ENCODE results near the gene PTGER1. TPM values are rescaled to one million over a fixed set of nuclear protein-coding genes. Genes with fewer than 3 reads are reported as not detected.

PTGER1 gene
- total RNA-seq, 2 experiments from 2014 or later = not detected

DNA sequence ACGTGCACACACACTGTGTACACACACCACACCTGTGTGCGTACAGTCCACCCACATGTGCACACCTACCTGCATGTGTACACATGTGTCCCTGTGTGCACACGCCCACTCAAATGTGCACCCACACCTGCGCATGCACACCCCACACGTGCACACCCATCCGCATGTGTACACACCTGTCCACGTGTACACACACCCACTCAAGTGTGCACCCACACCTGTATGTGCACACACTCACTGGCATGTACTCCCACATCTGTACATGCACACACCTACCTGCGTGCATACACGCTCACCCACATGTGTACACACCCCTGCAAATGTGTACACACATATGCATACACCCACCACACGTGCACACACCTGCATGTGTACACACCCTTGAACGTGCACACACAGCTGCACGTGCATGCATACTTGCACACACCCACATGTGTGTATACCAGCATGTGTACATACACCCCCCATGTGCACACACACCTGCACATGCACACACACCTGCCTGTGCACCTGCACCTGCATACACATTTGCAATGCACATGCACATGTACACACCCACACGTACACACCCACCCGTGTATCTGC is 31.4 kb downstream of the PTGER1 start:
- intact Hi-C loops (cut with micrococcal nuclease) = no loop called here
- H3K27me3 Mint-ChIP-seq (ENCODE audit: low read depth) = no peaks in the 10 kb centered on the region
- no peak overlapping the region for H3K27ac Mint-ChIP-seq
- H3K9me3 Mint-ChIP-seq = no peaks in the 10 kb centered on the region
- H3K4me1 Mint-ChIP-seq (ENCODE audit: low read depth) = peaks cover 36% of the 10 kb centered on the region
- no peak overlapping the region for H3K4me3 Mint-ChIP-seq
- DNase-seq = no peak
- CTCF ChIA-PET = no interaction called here
- H3K36me3 Mint-ChIP-seq (ENCODE audit: low read depth) = peaks cover 34% of the 10 kb centered on the region

DNA sequence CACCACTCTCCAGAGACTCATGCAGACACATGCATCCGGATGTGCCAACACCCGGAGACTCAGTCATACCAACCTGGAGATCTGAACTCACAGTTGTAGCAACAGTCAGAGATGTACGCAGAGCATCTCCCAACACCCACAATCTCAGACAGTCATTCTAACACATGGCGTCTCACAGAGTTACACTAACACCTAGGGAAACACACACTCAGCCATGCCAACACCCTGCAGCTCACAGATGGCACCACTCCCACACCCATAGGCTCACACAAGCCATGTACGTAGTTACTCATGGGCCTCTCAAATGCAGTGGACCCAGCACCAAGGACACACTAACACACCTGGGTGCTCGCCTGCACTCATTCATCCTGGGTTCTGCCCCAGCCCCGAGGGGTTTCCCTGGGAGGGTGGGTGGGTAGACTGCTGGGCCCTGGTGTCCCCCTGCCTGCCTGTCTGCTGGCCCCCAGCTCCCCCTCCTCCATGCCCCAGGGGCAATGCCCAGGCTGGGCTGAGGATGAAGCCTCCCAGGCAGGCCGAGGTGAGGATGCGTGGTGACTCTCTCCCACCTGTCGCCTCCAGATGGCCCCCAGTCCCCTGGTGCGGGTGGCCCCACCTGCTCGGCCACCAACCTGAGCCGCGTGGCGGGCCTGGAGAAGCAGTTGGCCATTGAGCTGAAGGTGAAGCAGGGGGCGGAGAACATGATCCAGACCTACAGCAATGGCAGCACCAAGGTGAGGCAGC is 32.1 kb downstream of the PTGER1 start:
- Mint-ChIP-seq H3K4me3 (no peak overlapping the region), H3K4me1 (ENCODE audit: low read depth) (peaks cover 37% of the 10 kb centered on the region), H3K36me3 (ENCODE audit: low read depth) (peaks cover 31% of the 10 kb centered on the region), H3K27me3 (ENCODE audit: low read depth) (no peaks in the 10 kb centered on the region), H3K27ac (no peak overlapping the region), H3K9me3 (no peaks in the 10 kb centered on the region)
- intact Hi-C loops (cut with micrococcal nuclease) = no loop called here
- DNase-seq = no peak
- CTCF ChIA-PET = interaction anchor here (2.2 kb wide), 1 partner anchor 37 kb away, joined by 8 read pairs; no protein-coding TSS in a partner anchor

DNA sequence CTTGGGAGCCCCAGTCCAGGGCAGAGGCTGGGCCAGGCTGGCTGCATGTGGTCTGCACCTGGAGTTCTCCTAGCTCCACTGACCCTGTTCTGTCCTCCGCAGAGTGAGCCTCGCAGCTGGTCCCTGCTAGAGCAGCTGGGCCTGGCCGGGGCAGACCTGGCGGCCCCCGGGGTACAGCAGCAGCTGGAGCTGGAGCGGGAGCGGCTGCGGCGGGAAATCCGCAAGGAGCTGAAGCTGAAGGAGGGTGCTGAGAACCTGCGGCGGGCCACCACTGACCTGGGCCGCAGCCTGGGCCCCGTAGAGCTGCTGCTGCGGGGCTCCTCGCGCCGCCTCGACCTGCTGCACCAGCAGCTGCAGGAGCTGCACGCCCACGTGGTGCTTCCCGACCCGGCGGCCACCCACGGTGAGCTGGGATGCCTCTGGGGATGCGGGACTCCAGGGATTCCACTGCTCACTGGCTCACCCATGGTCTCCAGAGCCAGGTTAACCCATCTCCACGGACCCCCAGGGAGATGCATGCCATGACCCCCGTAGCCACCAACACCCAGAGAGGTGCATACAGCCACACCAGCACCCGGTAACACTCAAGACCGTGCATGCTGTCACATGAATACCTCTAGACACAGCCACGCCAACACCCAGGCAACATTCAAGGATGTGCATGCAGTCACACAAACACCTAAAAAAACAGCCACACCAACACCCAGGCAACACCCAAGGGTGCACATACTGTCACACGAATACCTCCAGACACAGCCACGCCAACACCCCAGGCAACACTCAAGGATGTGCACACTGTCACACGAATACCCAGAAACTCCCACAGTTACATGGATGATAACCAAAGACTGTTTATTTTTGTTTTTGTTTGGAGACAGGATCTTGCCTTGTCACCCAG is 33.9 kb downstream of the PTGER1 start:
- peak overlapping the region; percentile 83 for H3K4me3 Mint-ChIP-seq
- H3K9me3 Mint-ChIP-seq = no peaks in the 10 kb centered on the region
- no peak for DNase-seq
- no peaks in the 10 kb centered on the region for H3K27me3 Mint-ChIP-seq (ENCODE audit: low read depth)
- peaks cover 25% of the 10 kb centered on the region for H3K36me3 Mint-ChIP-seq (ENCODE audit: low read depth)
- CTCF ChIA-PET = interaction anchor here (1.0 to 2.2 kb wide), 3 partner anchors 9 to 79 kb away, joined by 4 to 8 read pairs (median 6); no protein-coding TSS in a partner anchor
- peaks cover 44% of the 10 kb centered on the region for H3K4me1 Mint-ChIP-seq (ENCODE audit: low read depth)
- intact Hi-C loops (cut with micrococcal nuclease) = no loop called here
- peak overlapping the region; percentile 93 for H3K27ac Mint-ChIP-seq

DNA sequence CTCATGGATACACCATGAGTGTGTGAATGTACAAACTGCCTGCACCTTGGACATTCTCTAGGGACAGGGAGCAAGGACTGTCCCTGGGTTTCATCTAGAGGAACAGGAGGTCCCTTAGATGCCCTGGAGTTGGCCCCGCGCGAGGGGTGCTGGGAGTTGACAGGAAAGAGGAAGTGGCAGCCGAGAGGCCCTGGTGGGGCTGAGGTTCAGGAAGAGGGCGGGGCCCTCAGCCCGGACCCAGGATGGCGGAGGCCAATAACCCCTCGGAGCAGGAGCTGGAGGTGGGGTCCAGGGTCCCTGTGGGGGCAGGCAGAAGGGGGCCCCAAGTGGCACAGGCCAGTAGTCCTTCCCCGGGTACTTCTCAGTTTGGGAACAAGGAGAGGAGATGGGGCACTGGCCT is 35.1 kb downstream of the PTGER1 start:
- Mint-ChIP-seq H3K27me3 (ENCODE audit: low read depth) (no peaks in the 10 kb centered on the region), H3K4me3 (peak overlapping the region; percentile 83), H3K4me1 (ENCODE audit: low read depth) (peaks cover 48% of the 10 kb centered on the region), H3K36me3 (ENCODE audit: low read depth) (peaks cover 23% of the 10 kb centered on the region), H3K27ac (peak overlapping the region; percentile 93), H3K9me3 (no peaks in the 10 kb centered on the region)
- intact Hi-C loops (cut with micrococcal nuclease) = loop anchor here (1.0 kb wide), 1 partner anchor 21 kb away; the partner anchor contains the start of gene DDX39A
- DNase-seq = peak; percentile 91
- CTCF ChIA-PET = interaction anchor here (1.2 kb wide), 1 partner anchor 32 kb away, joined by 4 read pairs; no protein-coding TSS in a partner anchor

DNA sequence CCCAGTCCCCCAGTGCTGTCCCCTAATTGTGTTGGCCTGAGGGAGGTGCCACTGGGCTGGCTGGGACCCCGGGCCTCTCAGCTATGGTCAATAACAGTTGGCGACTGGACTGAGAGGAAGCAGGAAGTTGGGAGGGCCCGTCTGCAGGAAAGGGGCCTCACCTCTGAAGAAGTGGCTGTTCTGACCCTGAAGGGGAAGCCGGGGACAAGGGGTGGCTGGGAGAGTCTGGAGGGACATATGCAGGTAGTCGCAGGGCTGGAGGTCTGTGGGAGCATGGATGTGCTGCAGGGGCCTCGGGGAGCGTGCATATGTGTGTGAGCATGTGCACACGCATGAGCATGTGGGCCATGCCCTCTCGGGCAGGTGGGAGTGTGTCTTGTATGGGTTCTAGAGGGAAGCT is 36.1 kb downstream of the PTGER1 start:
- Mint-ChIP-seq H3K4me1 (ENCODE audit: low read depth) (peaks cover 55% of the 10 kb centered on the region), H3K9me3 (no peaks in the 10 kb centered on the region), H3K36me3 (ENCODE audit: low read depth) (peaks cover 21% of the 10 kb centered on the region), H3K4me3 (no peak overlapping the region), H3K27ac (peak overlapping the region; percentile 93), H3K27me3 (ENCODE audit: low read depth) (no peaks in the 10 kb centered on the region)
- DNase-seq = no peak
- CTCF ChIA-PET = interaction anchor here (0.6 to 1.2 kb wide), 4 partner anchors 33 to 324 kb away, joined by 3 to 4 read pairs (median 3); no protein-coding TSS in a partner anchor
- intact Hi-C loops (cut with micrococcal nuclease) = no loop called here

DNA sequence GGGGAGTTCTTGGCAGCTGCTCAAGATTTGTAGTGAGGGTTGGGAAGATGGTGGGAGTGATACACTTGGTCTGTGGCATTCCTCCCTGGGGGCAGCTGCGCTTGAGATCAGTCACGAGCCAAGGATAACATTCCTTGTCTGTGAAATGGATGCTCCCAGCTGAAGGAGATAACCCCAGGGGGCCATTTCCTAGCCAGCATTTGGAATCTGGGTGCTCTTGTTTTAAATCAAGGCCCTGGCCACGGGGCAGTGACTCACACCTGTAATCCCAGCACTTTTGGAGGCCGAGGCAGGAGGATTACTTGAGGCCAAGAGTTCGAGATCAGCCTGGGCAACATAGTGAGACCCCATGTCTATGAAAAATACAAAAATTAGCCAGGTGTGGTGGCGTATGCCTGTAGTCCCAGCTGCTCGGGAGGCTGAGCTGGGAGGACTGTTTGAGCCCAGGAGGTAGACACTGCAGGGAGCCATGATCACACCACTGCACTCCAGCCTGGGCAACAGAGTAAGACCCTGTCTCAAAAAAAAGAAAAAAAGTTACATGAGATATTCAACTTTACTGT is 37.5 kb downstream of the PTGER1 start:
- Mint-ChIP-seq H3K4me1 (ENCODE audit: low read depth) (peaks cover 49% of the 10 kb centered on the region), H3K27ac (peak overlapping the region; percentile 34), H3K36me3 (ENCODE audit: low read depth) (peaks cover 13% of the 10 kb centered on the region), H3K4me3 (no peak overlapping the region), H3K27me3 (ENCODE audit: low read depth) (no peaks in the 10 kb centered on the region), H3K9me3 (no peaks in the 10 kb centered on the region)
- CTCF ChIA-PET = interaction anchor here (0.7 to 1.4 kb wide), 6 partner anchors 35 to 559 kb away, joined by 3 to 4 read pairs (median 4); no protein-coding TSS in a partner anchor
- DNase-seq = no peak
- intact Hi-C loops (cut with micrococcal nuclease) = no loop called here

DNA sequence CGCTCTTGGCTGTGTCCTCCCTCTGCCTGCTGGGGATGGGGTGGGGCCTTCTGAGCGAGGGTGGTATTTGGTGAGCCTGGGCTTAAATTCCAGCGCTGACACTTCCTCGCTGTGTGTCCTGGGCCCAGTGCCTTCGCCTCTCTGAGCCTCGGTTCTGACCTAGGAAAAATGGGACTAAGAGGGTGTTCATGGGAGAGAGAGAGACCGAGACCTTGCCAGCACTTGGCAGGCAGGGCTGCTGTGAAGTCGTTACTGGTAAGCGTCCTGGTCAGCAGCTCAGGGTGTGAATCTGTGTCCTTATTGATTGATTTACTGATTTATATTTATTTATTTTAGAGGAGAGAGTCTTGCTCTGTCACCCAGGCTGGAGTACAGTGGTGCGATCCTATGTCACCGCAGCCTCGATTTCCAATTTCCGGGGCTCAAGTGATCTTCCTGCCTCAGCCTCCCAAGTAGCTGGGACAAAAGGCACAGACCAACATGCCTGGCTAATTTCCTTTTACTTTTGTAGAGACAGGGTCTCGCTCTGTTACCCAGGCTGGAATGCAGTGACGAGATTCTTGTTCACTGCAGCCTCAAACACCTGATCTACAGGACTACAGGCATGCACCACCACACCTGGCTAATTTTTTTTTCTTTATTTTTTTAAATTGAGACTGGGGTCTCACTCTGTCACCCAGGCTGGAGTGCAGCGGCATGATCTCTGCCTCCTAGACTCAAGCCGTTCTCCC is 39.7 kb downstream of the PTGER1 start:
- no peak for DNase-seq
- peaks cover 54% of the 10 kb centered on the region for H3K4me1 Mint-ChIP-seq (ENCODE audit: low read depth)
- intact Hi-C loops (cut with micrococcal nuclease) = no loop called here
- H3K27ac Mint-ChIP-seq = peak overlapping the region; percentile 79
- H3K9me3 Mint-ChIP-seq = no peaks in the 10 kb centered on the region
- H3K4me3 Mint-ChIP-seq = peak overlapping the region; percentile 72
- H3K36me3 Mint-ChIP-seq (ENCODE audit: low read depth) = peaks cover 6% of the 10 kb centered on the region
- no peaks in the 10 kb centered on the region for H3K27me3 Mint-ChIP-seq (ENCODE audit: low read depth)
- CTCF ChIA-PET = interaction anchor here (0.6 to 1.2 kb wide), 3 partner anchors 45 to 653 kb away, joined by 3 to 7 read pairs (median 4); no protein-coding TSS in a partner anchor

DNA sequence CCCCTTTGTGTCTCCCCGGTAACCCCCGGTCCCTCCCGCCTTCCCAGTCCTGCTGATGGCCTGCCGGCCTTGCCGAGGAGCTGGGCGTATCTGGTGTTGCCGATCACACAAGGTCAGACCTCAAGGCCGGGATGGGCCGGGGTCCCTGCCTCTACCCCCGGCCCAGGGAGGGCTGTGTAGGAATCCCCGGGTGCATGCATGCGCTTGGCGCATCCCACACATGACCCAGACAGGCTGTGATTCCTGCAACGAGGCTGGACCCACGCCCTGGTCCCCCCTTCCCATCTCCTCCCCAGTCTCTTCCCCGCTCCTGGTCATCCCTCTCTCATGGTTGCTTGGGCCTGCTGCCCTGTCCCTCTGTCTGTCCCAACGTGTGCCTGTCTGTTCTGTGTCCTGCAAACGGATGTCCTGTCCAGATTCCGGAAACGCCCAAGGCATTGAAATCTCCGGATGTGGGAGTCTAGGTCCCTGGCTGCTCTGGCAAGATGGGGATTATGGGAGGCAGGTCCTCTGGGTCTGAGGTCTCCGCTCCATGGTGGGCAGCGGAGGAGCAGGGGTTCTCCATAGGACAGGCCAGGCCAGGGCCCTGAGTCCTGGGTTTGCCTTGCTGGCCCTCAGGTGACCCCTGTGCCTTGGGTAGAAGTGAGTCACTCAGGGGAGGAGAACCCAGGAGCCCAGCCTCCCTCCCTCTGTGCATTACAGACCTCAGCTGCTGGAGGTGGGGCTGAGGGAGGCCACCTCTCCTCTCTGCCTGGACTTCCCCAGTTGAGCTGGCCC is 40.4 kb downstream of the PTGER1 start:
- CTCF ChIA-PET = interaction anchor here (0.6 to 1.2 kb wide), 3 partner anchors 43 to 653 kb away, joined by 4 to 7 read pairs (median 4); no protein-coding TSS in a partner anchor
- Mint-ChIP-seq H3K27ac (peak overlapping the region; percentile 79), H3K4me3 (peak overlapping the region; percentile 72), H3K4me1 (ENCODE audit: low read depth) (peaks cover 47% of the 10 kb centered on the region), H3K36me3 (ENCODE audit: low read depth) (peaks cover 5% of the 10 kb centered on the region), H3K27me3 (ENCODE audit: low read depth) (no peaks in the 10 kb centered on the region), H3K9me3 (no peaks in the 10 kb centered on the region)
- intact Hi-C loops (cut with micrococcal nuclease) = no loop called here
- DNase-seq = peak; percentile 78

DNA sequence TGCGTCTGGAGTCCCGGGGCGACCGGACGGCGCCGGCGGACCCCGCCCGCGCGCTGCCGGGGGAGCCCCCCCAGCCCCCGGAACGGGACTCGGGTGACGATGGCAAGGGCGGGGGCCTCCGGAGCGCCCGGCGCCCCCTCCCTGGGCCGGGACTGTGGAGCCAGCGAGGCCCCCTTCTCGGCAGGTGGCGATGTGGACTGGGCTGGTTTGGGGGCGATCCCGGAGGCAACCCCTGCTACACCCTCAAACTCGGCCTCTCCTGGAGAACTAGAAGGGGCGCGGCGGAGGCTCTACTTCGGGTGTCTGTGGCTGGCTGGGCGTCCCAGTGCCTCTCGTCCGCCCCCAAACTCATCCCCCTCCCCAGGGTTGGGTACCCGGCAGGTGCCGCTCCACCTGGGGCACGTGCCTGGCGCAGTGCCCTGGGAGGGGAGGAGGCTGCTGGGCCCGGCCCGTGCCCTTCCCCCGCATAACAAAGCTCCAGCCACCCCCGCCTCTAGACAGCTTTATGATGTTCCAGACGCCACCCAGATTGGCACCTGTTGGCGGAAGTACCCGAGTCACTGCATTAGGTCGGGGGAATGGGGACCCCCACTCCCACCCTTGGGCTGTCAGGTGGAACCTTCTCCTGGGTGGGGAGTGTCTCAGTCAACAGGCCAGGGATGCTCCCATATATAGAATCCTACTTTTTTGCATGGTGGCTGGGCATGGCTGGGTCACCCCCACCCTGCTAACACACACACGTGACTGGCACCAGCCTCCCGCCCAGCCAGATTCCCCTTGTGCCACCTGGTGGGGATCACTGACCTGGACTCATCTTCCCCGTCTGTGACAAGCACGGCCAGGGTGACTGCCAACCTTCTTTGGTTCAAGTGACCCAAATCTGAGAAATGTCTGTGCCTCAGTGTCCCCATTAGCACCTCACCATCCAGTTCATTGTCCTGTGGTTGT is 41.3 kb downstream of the PTGER1 start:
- Mint-ChIP-seq H3K4me3 (peak overlapping the region; percentile 72), H3K36me3 (ENCODE audit: low read depth) (peaks cover 5% of the 10 kb centered on the region)
- CTCF ChIA-PET = interaction anchor here (0.6 to 1.2 kb wide), 4 partner anchors 38 to 1975 kb away, joined by 3 to 4 read pairs (median 3); no protein-coding TSS in a partner anchor

More for the DNA sequence above, 41.3 kb downstream of the PTGER1 start:
- Mint-ChIP-seq H3K4me1 (ENCODE audit: low read depth) (peaks cover 40% of the 10 kb centered on the region), H3K27ac (peak overlapping the region; percentile 79), H3K27me3 (ENCODE audit: low read depth) (no peaks in the 10 kb centered on the region), H3K9me3 (no peaks in the 10 kb centered on the region)
- intact Hi-C loops (cut with micrococcal nuclease) = loop anchor here (2.0 kb wide), 1 partner anchor 15 kb away; the partner anchor contains the start of gene DDX39A
- peak; percentile 56 for DNase-seq
